Measurements from ENCODE around the gene BHLHA15.

BHLHA15 gene

DNA sequence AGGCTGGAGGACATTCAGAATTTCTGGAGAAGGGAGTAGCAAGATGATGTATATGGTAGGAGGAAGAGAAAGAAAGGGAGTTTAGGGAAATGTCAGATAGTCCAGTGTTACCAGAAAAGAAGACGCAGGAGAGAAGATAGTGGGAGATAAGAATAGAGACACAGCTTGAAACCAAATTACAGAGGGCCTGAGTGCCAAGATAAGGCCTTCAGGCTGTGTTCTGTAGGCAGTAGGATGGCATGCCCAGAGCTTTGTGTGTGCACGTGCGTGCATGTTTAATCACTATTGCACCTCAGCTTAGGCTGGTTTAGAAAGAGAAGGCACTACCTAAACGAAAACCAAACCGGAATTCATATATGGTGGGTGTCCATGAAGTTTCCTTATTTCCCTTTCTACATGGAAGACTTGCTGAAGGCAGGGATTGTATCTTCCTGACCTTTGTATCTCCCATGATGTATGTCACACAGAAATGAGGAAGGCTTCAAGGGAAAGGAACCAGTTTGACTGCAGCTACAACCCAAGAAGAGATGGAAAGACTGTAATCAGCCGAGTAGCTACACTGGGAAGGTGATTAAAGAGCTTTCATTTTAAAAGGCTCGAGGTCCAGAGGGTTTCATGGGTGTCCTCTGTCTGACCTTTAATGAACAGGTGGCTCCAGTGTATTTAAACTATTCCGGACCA lies 35.8 kb upstream of the BHLHA15 start:
- no peak overlapping the region for H3K4me3 Mint-ChIP-seq
- peaks cover 14% of the 10 kb centered on the region for H3K36me3 Mint-ChIP-seq
- DNase-seq (ENCODE audit: low spot score in 2 of 2) (no peak), ATAC-seq (ENCODE audit: low read depth) (no peak)
- no peaks in the 10 kb centered on the region for H3K4me1 Mint-ChIP-seq
- no peak overlapping the region for H3K27ac Mint-ChIP-seq
- no peaks in the 10 kb centered on the region for H3K27me3 Mint-ChIP-seq
- no peaks in the 10 kb centered on the region for H3K9me3 Mint-ChIP-seq

DNA sequence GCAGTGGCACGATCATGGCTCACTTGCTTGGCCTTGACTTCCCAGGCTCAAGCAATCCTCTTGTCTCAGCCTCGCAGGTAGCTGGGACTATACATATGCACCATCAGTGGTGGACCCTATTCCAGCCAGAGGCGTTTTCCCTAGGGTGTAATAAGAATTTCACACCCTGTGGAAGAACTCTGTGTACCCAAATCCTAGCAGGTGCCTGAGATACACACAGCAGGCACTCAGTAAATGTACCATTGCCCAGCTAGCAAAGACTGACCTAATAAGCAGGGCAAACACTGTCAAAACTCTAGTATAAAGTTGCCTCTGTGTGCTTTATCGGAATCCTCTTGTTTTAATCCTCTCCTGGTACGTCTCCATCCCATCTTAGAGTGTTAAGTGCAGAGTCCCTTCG lies 33.7 kb upstream of the BHLHA15 start:
- no peak for ATAC-seq (ENCODE audit: low read depth)
- H3K36me3 Mint-ChIP-seq: peaks cover 17% of the 10 kb centered on the region
- no peak for DNase-seq (ENCODE audit: low spot score in 2 of 2)
- H3K9me3 Mint-ChIP-seq: no peaks in the 10 kb centered on the region
- H3K27ac Mint-ChIP-seq: no peak overlapping the region
- H3K4me1 Mint-ChIP-seq: no peaks in the 10 kb centered on the region
- no peaks in the 10 kb centered on the region for H3K27me3 Mint-ChIP-seq
- no peak overlapping the region for H3K4me3 Mint-ChIP-seq

DNA sequence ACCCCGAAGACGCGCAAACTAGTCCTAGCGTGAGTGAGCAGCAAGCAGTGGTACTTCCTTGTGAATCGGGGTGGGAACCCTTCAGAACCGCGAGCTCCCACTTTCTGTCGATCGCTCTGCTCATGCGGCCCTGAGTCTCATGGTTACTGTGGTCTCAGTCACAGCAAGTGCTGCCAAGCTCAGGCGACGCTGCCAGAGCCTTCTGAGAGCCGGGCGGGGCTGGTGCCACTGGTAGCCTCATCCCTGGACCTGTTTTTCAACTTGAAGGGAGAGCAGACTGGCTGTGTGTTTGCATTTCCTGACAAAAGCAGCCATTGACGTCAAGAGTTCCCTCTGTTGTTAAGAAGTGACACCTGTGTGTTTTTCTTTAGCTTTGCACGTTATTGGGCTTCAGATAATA lies 32.9 kb upstream of the BHLHA15 start:
- H3K4me3 Mint-ChIP-seq: no peak overlapping the region
- H3K27me3 Mint-ChIP-seq: no peaks in the 10 kb centered on the region
- no peak overlapping the region for H3K27ac Mint-ChIP-seq
- H3K36me3 Mint-ChIP-seq: peaks cover 15% of the 10 kb centered on the region
- no peak for ATAC-seq (ENCODE audit: low read depth)
- no peak for DNase-seq (ENCODE audit: low spot score in 2 of 2)
- H3K9me3 Mint-ChIP-seq: no peaks in the 10 kb centered on the region
- no peaks in the 10 kb centered on the region for H3K4me1 Mint-ChIP-seq

DNA sequence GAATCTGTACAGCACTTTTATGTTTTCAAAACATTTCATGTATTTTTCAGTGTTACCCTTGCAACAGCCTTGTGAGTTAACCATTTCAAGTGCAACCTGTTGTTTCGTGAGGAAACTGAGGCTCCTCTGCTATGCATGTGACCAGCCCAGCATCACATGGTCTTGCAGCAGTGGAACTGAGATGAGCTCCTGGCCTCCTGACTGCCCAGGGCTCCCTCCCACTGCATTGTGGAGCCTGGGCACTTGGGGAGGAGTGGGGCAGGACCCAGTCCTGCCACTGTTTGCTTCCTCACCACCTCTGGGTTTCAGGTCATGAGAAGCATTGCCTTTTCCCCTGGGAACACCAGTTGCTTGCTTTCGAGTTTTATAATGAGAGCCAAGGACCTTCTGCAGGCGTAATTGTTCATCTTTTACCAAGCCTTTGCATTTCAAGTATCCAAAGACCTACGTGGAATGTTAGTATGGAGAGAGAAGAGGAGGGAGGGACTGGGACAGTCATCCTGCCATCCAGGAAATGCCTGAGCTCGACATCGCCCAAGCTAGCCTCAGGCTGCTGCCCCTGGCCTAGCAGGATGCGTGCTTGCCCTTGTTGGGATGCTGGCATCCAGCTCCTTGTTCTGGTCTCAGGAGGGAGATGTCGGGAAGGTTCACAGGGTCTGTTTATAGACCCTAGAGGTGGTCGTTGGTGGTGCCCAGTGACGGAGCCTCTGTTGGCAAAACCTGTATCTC lies 32.3 kb upstream of the BHLHA15 start:
- Mint-ChIP-seq H3K36me3 (peaks cover 19% of the 10 kb centered on the region), H3K4me1 (no peaks in the 10 kb centered on the region), H3K27ac (no peak overlapping the region), H3K27me3 (no peaks in the 10 kb centered on the region), H3K4me3 (no peak overlapping the region), H3K9me3 (no peaks in the 10 kb centered on the region)
- DNase-seq (ENCODE audit: low spot score in 2 of 2) (no peak), ATAC-seq (ENCODE audit: low read depth) (no peak)

DNA sequence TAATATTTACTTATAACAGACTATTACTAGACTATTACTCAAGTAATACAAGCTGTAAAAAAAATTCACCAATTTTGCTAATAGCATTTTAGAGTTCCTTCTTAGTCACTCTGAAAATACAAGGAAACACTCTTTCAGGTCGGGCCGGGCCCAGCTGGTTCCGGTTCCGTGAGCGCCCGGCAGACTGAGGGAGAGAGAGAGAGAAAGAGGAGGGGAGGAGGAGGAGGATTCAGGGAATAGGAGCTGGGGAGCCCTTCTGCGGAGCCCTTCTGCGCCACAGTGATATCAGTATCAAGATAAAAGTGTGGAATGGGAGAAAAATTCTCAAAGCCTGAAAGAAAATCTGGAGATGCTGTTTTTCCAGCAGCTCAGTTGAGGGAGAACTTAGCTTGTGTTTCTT lies 30.5 kb upstream of the BHLHA15 start:
- H3K27ac Mint-ChIP-seq: no peak overlapping the region
- H3K4me3 Mint-ChIP-seq: no peak overlapping the region
- H3K27me3 Mint-ChIP-seq: no peaks in the 10 kb centered on the region
- DNase-seq (ENCODE audit: low spot score in 2 of 2): no peak
- no peaks in the 10 kb centered on the region for H3K9me3 Mint-ChIP-seq
- no peak for ATAC-seq (ENCODE audit: low read depth)
- H3K4me1 Mint-ChIP-seq: no peaks in the 10 kb centered on the region
- H3K36me3 Mint-ChIP-seq: peaks cover 11% of the 10 kb centered on the region

DNA sequence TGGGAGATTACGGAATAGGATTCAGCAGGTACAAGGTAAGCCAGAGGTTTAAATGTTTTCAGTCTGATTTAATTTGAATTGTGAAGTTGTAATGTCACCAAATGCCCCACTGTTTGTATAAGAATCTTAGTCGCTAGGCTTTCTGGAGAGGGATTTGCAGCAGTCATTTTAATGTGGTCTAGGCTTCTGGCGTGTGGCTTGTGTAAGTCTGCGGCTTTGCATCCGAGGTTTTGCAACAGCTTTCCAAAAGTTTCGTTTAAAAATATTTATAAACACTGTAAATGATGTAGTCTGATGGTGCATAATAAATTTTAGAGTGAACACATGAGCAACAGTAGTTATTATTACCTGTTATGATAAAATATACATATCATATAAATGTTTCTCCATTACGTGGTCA lies 26.1 kb upstream of the BHLHA15 start:
- no peaks in the 10 kb centered on the region for H3K4me1 Mint-ChIP-seq
- H3K27ac Mint-ChIP-seq: no peak overlapping the region
- peaks cover 24% of the 10 kb centered on the region for H3K36me3 Mint-ChIP-seq
- ATAC-seq (ENCODE audit: low read depth): no peak
- H3K9me3 Mint-ChIP-seq: peaks cover 4% of the 10 kb centered on the region
- no peak for DNase-seq (ENCODE audit: low spot score in 2 of 2)
- peaks cover 3% of the 10 kb centered on the region for H3K27me3 Mint-ChIP-seq
- no peak overlapping the region for H3K4me3 Mint-ChIP-seq

DNA sequence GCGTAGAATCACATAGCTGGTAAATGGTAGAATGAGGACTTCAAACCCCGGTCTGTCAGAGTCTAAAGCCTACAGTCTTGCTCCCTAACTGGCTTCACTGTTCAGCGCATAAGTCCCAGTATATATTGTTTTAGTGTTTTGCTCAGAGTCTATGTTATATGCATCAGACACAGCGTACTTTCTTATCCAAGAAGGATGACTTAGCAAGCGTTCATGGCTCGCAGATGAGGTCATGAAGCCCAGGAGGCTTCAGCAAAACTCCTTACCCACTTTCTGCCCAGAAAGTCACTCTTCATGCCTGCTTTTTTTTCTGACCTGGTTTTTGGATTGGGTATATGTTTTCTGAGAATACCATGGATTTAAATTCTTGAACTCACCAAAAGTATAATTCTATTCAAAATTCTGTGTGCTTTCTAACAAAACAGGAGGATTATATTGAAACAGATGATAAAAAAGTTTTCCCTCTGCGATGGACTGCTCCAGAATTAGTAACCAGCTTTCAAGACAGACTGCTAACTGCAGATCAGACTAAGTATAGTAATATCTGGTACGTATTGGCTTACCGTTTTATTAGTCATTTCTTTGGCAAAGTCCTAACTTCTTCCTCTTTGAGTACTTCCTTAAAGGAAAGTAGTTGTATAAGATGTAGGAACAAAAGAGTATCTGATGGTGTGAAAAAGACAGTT lies 24.6 kb upstream of the BHLHA15 start:
- Mint-ChIP-seq H3K9me3 (peaks cover 4% of the 10 kb centered on the region), H3K27ac (no peak overlapping the region), H3K4me1 (no peaks in the 10 kb centered on the region), H3K36me3 (peaks cover 24% of the 10 kb centered on the region), H3K27me3 (peaks cover 3% of the 10 kb centered on the region), H3K4me3 (no peak overlapping the region)
- DNase-seq (ENCODE audit: low spot score in 2 of 2): no peak
- ATAC-seq (ENCODE audit: low read depth): no peak

DNA sequence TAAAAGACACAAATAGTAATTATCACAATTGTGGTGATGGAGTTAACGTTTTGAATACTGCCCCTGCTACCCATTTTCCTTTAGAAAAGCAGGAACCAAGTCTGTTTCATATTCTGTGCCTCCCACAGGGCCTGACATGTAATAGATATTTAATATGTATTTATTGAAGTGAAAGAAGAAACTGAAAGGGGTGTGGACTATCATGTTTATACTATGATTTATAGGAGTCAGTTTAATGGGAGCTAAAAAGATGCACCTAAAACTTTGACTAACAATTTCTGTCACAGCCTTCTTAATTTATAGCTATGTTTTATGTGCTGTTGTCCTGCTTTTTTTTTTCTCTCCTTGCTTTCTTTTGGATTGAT lies 24.1 kb upstream of the BHLHA15 start:
- H3K36me3 Mint-ChIP-seq: peaks cover 27% of the 10 kb centered on the region
- H3K27ac Mint-ChIP-seq: no peak overlapping the region
- no peak overlapping the region for H3K4me3 Mint-ChIP-seq
- no peak for ATAC-seq (ENCODE audit: low read depth)
- peaks cover 3% of the 10 kb centered on the region for H3K27me3 Mint-ChIP-seq
- no peak for DNase-seq (ENCODE audit: low spot score in 2 of 2)
- peaks cover 4% of the 10 kb centered on the region for H3K9me3 Mint-ChIP-seq
- no peaks in the 10 kb centered on the region for H3K4me1 Mint-ChIP-seq

DNA sequence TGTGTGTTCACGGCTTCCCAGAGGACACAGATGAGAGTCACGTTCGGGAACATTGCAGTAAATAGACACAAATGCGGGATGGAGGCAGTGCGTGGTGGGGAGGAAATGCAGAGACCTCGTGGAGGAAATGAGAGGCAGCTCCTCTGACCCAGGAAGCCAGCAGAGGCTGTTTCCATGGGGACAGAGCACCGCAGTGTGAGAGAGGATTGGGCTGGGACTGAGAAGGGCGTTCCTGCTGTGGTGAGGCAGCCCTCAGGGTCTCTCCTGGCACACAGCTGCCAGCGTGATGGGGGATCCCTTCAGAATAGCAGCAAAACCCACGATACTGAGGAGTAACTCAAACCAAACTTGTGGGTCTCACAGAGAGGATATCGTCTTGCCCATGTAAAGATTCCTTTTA lies 21.7 kb upstream of the BHLHA15 start:
- Mint-ChIP-seq H3K4me3 (no peak overlapping the region), H3K4me1 (no peaks in the 10 kb centered on the region), H3K36me3 (peaks cover 32% of the 10 kb centered on the region), H3K27me3 (peaks cover 3% of the 10 kb centered on the region), H3K9me3 (peaks cover 4% of the 10 kb centered on the region), H3K27ac (peak overlapping the region; percentile 33)
- DNase-seq (ENCODE audit: low spot score in 2 of 2): no peak
- ATAC-seq (ENCODE audit: low read depth): no peak

DNA sequence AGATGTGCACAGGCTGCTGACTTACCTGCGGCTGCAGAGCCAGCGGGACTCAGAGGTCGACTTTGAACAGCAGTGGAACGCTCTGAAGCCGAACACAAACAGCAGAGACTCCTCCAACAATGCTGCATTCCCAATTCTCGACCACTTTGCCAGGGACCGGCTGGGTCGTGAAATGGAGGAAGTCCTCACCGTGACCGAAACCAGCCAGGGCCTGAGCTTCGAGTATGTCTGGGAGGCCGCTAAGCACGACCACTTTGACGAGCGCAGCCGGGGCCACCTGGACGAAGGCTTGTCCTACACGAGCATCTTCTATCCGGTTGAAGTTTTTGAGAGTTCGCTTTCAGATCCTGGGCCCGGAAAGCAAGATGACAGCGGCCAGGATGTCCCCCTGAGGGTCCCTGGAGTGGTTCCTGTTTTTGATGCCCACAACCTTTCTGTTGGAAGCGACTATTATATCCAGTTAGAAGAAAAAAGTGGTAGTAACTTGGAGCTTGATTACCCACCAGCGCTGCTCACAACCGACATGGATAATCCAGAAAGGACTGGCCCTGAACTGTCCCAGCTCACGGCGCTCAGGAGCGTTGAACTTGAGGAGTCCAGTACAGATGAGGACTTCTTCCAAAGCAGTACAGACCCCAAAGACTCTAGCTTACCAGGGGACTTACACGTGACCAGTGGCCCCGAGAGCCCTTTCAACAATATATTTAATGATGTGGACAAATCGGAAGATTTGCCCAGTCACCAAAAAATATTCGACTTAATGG lies 19.4 kb upstream of the BHLHA15 start:
- DNase-seq (ENCODE audit: low spot score in 2 of 2) (no peak), ATAC-seq (ENCODE audit: low read depth) (no peak)
- Mint-ChIP-seq H3K36me3 (peaks cover 46% of the 10 kb centered on the region), H3K4me3 (no peak overlapping the region), H3K27ac (no peak overlapping the region), H3K9me3 (peaks cover 4% of the 10 kb centered on the region), H3K27me3 (peaks cover 6% of the 10 kb centered on the region), H3K4me1 (peaks cover 5% of the 10 kb centered on the region)

DNA sequence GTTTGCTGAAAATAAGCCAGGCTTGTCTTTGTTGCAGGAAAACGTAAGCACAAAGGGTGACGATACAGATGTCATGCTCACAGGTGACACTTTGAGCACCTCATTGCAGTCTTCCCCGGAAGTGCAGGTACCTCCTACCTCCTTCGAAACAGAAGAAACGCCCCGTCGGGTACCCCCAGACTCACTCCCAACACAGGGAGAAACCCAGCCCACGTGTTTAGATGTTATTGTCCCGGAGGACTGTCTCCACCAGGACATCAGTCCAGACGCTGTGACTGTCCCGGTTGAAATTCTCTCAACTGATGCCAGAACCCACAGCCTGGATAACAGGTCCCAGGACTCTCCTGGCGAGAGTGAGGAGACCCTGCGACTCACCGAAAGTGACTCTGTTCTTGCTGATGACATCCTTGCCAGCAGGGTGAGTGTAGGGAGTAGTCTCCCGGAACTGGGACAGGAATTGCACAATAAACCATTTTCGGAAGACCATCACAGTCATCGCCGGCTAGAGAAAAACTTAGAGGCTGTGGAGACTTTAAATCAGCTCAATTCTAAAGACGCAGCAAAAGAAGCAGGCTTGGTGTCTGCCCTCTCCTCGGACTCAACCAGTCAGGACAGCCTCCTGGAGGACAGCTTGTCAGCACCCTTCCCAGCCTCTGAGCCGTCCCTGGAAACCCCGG lies 18.3 kb upstream of the BHLHA15 start:
- Mint-ChIP-seq H3K4me1 (peaks cover 5% of the 10 kb centered on the region), H3K9me3 (peaks cover 4% of the 10 kb centered on the region), H3K36me3 (peaks cover 46% of the 10 kb centered on the region), H3K27ac (no peak overlapping the region), H3K27me3 (peaks cover 5% of the 10 kb centered on the region), H3K4me3 (no peak overlapping the region)
- no peak for DNase-seq (ENCODE audit: low spot score in 2 of 2)
- no peak for ATAC-seq (ENCODE audit: low read depth)

DNA sequence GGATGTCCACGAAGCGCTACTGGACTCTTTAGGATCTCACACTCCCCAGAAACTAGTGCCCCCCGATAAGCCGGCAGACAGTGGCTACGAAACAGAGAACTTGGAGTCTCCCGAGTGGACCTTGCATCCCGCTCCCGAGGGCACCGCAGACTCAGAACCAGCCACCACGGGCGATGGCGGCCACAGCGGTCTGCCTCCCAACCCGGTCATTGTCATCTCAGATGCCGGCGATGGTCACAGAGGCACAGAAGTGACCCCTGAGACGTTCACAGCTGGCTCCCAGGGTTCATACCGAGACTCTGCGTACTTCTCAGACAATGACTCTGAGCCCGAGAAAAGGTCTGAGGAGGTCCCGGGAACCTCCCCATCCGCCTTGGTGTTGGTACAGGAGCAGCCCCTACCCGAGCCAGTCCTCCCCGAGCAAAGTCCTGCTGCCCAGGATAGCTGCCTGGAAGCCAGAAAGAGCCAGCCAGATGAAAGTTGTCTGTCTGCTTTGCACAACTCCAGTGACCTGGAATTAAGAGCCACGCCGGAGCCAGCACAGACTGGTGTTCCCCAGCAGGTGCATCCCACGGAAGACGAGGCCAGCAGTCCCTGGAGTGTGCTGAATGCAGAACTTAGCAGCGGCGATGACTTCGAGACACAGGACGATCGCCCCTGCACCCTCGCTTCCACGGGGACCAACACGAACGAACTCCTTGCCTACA lies 17.6 kb upstream of the BHLHA15 start:
- Mint-ChIP-seq H3K4me1 (peaks cover 5% of the 10 kb centered on the region), H3K27ac (no peak overlapping the region), H3K9me3 (peaks cover 4% of the 10 kb centered on the region), H3K27me3 (peaks cover 3% of the 10 kb centered on the region), H3K4me3 (no peak overlapping the region), H3K36me3 (peaks cover 44% of the 10 kb centered on the region)
- DNase-seq (ENCODE audit: low spot score in 2 of 2): no peak
- ATAC-seq (ENCODE audit: low read depth): no peak

DNA sequence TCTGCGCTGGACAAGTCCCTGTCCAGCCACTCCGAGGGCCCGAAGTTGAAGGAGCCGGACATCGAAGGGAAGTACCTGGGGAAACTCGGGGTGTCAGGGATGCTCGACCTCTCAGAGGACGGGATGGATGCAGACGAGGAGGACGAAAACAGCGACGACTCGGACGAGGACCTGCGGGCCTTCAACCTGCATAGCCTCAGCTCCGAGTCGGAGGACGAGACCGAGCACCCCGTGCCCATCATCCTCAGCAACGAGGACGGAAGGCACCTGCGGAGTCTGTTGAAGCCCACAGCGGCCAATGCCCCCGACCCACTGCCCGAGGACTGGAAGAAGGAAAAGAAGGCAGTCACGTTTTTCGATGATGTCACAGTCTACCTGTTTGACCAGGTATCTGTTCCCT lies 17.1 kb upstream of the BHLHA15 start:
- no peak for DNase-seq (ENCODE audit: low spot score in 2 of 2)
- H3K9me3 Mint-ChIP-seq: peaks cover 5% of the 10 kb centered on the region
- no peak overlapping the region for H3K27ac Mint-ChIP-seq
- no peak for ATAC-seq (ENCODE audit: low read depth)
- H3K4me1 Mint-ChIP-seq: peaks cover 7% of the 10 kb centered on the region
- H3K27me3 Mint-ChIP-seq: peaks cover 3% of the 10 kb centered on the region
- H3K36me3 Mint-ChIP-seq: peaks cover 42% of the 10 kb centered on the region
- no peak overlapping the region for H3K4me3 Mint-ChIP-seq
